ENCODE data around the gene GNAL.

The GNAL gene

GRCh38 chr18:11719050-11719449, 30.0 kb downstream of the GNAL start (continued):
- TF ChIP-seq ZNF830 (tag by site-specific recombination; IDR thresholded peaks at IDR 0.05; ENCODE audit: low read depth), result no peak
- TF ChIP-seq HIC1 (tag by site-specific recombination; IDR thresholded peaks at IDR 0.05), result no peak
- no peak for TF ChIP-seq ZNF221 (tag by site-specific recombination; IDR thresholded peaks at IDR 0.05; ENCODE audit: borderline replicate concordance)
- TF ChIP-seq ZNF692 (tag by site-specific recombination; IDR thresholded peaks at IDR 0.05), result no peak

GRCh38 chr18:11719621-11720020, 30.6 kb downstream of the GNAL start:
- TF ChIP-seq ZNF426 (tag by site-specific recombination; IDR thresholded peaks at IDR 0.05), result no peak
- no peak for TF ChIP-seq ZNF830 (tag by site-specific recombination; IDR thresholded peaks at IDR 0.05; ENCODE audit: low read depth)
- no peak for TF ChIP-seq ZNF37A (tag by site-specific recombination; IDR thresholded peaks at IDR 0.05)
- TF ChIP-seq BCL11A (tag by site-specific recombination; IDR thresholded peaks at IDR 0.05; ENCODE audit: low read depth), result no peak
- TF ChIP-seq ZEB2 (tag by site-specific recombination; IDR thresholded peaks at IDR 0.05), result no peak
- no peak for TF ChIP-seq GLIS2 (tag by site-specific recombination; IDR thresholded peaks at IDR 0.05)
- TF ChIP-seq PRDM6 (tag by site-specific recombination; IDR thresholded peaks at IDR 0.05), result no peak
- no peak for TF ChIP-seq ZNF549 (tag by site-specific recombination; IDR thresholded peaks at IDR 0.05)
- no peak for TF ChIP-seq ZNF510 (tag by site-specific recombination; IDR thresholded peaks at IDR 0.05; ENCODE audit: insufficient replicate concordance)
- TF ChIP-seq ZNF416 (tag by site-specific recombination; IDR thresholded peaks at IDR 0.05), result no peak
- no peak for TF ChIP-seq ZNF560 (tag by site-specific recombination; IDR thresholded peaks at IDR 0.05; ENCODE audit: borderline replicate concordance)
- no peak for TF ChIP-seq ZNF433 (tag by site-specific recombination; IDR thresholded peaks at IDR 0.05; ENCODE audit: low read depth)
- no peak for TF ChIP-seq ZNF629 (tag by site-specific recombination; IDR thresholded peaks at IDR 0.05)
- TF ChIP-seq ZNF223 (tag by site-specific recombination; IDR thresholded peaks at IDR 0.05), result no peak
- no peak for TF ChIP-seq EGR2 (tag by site-specific recombination; IDR thresholded peaks at IDR 0.05; ENCODE audit: low read depth)
- TF ChIP-seq ZNF513 (tag by site-specific recombination; IDR thresholded peaks at IDR 0.05), result no peak
- TF ChIP-seq ZNF555 (tag by site-specific recombination; conservative IDR thresholded peaks at IDR 0.05), result no peak
- H3K4me1 ChIP-seq (ENCODE audit: control insufficient read depth, insufficient read depth, low read length), result no peaks in the 10 kb centered on the region
- no peak overlapping the region for H3K4me3 ChIP-seq (ENCODE audit: low read depth, low read length)
- POLR2A ChIA-PET, result no interaction called here
- H3K27ac ChIP-seq (ENCODE audit: extremely low read depth, low read depth, low read length), result no peak overlapping the region
- no peaks in the 10 kb centered on the region for H3K36me3 ChIP-seq (ENCODE audit: control insufficient read depth in 2 of 2, insufficient read depth in 1 of 2, low read length in 2 of 2)
- no peaks in the 10 kb centered on the region for H3K9me3 ChIP-seq (ENCODE audit: control insufficient read depth, insufficient read depth, low read depth, low read length)
- CTCF ChIA-PET, result interaction anchor here (0.9 to 1.5 kb wide), 2 partner anchors 13 to 64 kb away, joined by 4 to 7 read pairs; no protein-coding TSS in a partner anchor

All from HEK293 (cell line).